HG03469 (cell line): ENCODE data around the gene IL17RC.
A peak's percentile ranks its signal among the peaks of the same experiment; 100 is the strongest.
"Not testable (repeated sequence)": the region's sequence is repeated elsewhere in the genome, so short reads cannot be mapped to it uniquely, and the experiment has no call there.

Source experiments
- ATAC-seq: cut with Tn5 transposase; IDR thresholded peaks from one replicate; pipeline ENCODE4 v1.9.1; 2021; ENCODE audit warnings: mild to moderate bottlenecking, moderate library complexity, moderate number of reproducible peaks; ENCODE audit not compliant: unreplicated experiment

The IL17RC gene

DNA sequence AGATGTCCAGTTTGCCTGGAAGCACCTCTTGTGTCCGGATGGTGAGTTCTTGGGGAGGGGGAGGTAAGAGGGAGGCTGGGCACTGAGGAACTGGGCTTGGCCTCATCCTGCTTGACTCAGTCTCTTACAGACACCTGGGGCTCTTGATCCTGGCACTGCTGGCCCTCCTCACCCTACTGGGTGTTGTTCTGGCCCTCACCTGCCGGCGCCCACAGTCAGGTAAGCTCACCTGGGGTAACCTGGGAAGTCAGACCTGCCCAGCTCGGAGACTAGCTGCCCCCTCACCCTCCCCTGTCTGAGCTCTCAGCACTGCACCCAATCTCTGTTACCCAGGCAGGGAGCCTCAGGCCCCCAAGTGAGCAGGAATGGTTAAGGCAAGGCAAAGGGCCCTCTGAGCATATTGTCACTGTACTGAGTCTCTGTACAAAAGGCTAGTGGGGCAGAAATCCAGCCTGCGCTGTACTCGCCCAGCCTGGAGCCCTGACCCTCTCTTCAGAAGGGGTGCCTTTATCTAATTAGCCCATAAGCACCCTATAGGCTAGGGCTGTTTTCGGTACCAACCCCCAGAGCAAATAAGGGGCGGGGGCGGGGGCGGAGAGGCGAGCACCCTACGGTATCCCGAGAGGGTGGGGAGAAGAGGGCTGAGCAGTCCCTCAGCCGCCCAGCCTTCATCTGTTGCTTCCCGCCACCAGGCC lies 2.2 kb upstream of the IL17RC start:
- no peak for ATAC-seq

DNA sequence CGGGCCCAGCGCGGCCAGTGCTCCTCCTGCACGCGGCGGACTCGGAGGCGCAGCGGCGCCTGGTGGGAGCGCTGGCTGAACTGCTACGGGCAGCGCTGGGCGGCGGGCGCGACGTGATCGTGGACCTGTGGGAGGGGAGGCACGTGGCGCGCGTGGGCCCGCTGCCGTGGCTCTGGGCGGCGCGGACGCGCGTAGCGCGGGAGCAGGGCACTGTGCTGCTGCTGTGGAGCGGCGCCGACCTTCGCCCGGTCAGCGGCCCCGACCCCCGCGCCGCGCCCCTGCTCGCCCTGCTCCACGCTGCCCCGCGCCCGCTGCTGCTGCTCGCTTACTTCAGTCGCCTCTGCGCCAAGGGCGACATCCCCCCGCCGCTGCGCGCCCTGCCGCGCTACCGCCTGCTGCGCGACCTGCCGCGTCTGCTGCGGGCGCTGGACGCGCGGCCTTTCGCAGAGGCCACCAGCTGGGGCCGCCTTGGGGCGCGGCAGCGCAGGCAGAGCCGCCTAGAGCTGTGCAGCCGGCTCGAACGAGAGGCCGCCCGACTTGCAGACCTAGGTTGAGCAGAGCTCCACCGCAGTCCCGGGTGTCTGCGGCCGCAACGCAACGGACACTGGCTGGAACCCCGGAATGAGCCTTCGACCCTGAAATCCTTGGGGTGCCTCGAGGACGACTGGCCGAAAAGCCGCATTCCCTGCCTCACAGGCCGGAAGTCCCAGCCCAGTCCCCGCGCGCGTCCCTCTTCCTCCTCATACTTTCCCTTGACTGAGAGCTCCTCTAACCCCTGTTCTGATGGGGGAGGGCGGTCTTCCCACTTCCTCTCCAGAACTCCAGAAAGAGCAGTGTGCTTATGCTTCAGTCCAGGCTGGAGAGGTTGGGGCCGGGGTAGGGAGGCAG lies 1.4 kb upstream of the IL17RC start:
- no peak for ATAC-seq

DNA sequence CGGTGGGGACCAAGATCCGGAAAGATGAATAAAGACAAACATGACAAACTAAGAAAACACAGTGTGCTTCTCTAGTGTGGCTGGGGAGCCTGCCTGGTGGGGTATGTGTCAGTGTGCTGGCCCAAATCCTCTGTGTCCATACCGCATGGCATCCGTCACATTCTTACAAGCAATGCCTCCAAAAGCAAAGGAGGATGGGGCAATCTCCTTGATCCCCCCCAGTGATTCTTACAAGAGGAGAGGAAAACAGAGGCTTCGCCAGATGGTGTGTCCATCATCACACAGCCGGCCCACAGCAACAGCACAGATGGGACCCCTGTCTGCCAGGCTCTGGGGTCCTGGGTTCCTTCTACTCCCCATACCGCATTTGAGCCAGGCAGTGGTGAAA lies 558 bp upstream of the IL17RC start:
- ATAC-seq: no peak

DNA sequence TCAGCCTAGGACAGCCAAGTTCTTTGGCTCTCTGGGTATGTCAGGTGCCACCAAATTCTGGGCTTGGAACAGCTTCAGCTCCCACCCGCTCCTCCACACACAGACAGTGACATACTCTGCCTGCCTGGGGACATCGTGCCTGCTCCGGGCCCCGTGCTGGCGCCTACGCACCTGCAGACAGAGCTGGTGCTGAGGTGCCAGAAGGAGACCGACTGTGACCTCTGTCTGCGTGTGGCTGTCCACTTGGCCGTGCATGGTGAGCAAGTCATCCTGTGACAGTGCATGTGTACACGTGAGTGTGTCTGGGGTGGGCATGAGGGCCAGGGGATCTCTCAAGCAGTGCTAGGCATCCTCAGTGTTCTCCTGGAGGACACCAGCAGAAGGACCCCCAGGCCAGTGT lies 922 bp downstream of the IL17RC start:
- ATAC-seq: no peak

DNA sequence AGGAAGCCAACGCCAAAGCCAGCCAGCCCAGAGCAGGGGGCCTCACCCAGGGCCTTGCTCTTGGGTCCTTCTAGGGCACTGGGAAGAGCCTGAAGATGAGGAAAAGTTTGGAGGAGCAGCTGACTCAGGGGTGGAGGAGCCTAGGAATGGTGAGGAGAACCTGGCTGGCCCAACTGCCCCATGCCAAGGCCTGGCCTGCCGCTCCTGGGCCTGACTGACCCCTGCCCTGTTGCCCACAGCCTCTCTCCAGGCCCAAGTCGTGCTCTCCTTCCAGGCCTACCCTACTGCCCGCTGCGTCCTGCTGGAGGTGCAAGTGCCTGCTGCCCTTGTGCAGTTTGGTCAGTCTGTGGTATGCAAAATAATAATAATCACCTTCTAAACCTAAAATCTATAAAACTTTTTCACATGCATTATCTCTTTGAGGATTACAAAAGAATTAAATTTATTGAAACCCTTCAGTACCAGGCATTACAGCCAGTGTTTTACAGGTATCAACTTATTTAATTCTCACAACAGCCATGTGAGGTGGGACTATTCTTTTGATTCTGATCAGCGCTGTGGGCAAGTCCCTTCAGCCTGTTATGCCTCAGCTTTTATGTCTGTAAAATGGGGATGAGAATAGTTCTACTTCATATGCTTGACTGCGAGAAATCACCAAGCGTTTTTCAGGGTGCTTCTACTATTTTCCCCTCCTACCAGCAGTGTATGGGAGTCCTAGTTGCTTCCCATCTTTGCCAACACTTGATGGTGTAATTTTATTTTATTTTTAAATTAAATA lies 1.6 kb downstream of the IL17RC start:
- ATAC-seq: no peak

DNA sequence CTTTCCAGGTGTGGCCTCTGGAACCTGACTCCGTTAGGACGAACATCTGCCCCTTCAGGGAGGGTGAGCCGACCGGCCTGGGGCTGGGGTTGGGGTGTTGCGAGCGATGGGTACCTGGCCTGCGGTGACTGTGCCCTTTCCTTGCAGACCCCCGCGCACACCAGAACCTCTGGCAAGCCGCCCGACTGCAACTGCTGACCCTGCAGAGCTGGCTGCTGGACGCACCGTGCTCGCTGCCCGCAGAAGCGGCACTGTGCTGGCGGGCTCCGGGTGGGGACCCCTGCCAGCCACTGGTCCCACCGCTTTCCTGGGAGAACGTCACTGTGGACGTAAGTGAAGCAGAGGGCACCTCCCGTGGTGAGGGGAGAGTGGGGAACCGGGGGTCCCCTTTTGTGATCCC lies 11.3 kb downstream of the IL17RC start:
- ATAC-seq: no peak

DNA sequence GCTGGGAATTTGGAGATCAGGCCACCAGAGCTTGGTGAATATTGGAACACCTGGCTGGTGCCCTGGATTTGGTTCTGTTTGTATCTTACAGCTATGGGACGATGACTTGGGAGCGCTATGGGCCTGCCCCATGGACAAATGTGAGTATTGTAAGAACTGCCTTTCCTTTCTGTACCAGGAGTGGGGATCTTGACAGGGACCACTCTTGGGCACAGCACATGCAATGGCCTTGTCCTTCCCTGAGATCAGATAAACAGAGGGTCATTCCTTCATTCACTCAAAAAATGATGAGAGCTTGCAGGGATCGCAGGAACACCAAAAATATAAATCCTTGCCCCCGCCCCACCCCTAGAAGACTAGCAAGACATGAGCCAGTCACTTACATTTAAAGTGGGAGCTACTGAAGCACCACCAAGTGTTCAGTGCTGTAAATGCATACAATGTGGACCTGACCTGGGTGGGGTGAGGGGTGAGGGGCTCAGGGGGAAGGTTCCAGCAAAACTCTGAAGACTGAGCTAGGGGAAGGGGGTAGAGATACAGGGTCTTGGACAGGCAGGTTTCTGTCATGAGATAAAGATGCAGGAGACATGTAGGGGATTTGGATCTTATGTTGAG lies 14.0 kb downstream of the IL17RC start:
- ATAC-seq: no peak

DNA sequence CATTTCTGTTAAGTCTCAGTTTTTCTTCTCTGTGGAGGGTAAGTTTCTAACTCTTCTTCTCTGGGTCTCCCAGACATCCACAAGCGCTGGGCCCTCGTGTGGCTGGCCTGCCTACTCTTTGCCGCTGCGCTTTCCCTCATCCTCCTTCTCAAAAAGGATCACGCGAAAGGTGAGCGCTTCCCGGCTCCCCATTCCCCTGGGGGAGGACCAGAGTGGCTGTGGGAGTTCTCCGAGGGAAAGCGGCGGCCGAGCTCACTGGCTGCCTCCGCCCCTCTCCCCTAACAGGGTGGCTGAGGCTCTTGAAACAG lies 15.6 kb downstream of the IL17RC start:
- ATAC-seq: no peak

DNA sequence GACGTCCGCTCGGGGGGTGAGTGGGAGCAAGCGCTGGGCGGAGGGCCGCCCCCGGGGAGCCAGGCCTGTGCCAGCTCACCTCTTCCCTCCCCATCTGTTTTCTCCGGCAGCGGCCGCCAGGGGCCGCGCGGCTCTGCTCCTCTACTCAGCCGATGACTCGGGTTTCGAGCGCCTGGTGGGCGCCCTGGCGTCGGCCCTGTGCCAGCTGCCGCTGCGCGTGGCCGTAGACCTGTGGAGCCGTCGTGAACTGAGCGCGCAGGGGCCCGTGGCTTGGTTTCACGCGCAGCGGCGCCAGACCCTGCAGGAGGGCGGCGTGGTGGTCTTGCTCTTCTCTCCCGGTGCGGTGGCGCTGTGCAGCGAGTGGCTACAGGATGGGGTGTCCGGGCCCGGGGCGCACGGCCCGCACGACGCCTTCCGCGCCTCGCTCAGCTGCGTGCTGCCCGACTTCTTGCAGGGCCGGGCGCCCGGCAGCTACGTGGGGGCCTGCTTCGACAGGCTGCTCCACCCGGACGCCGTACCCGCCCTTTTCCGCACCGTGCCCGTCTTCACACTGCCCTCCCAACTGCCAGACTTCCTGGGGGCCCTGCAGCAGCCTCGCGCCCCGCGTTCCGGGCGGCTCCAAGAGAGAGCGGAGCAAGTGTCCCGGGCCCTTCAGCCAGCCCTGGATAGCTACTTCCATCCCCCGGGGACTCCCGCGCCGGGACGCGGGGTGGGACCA lies 16.1 kb downstream of the IL17RC start:
- peak; percentile 55 for ATAC-seq

DNA sequence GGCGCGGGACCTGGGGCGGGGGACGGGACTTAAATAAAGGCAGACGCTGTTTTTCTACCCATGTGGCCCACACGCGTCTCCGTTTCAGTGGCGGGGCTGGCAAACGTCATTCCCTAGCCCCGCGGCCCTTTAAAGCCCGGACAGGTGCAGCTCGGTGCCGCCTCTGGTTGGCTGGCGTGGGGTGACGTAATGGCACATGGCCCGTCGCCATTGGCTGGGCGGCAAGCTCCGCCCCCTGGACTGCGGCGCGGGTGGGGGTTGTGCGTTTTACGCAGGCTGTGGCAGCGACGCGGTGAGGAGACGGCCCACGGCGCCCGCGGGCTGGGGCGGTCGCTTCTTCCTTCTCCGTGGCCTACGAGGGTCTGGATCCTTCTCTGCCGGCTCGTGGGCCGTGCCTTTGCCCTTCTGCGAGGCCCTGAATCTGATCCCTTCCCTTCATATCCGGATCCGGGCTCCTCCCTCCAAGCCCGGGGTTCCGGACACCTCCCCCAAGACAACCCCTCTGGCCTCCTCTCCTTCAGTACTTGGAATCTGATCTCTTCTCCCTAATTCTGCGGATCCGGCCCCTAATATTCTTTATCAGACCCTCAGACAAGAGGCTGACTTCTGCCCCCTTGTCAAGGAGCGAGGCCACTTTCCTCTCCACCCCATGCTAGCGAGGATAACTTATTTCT lies 16.8 kb downstream of the IL17RC start, which contains the start of gene CRELD1:
Gene CRELD1, plus strand, starts transcription at position 274 of the 674 bp plus-strand sequence. CDS start 605 bp downstream, outside the sequence.
- peak; percentile 83 for ATAC-seq

DNA sequence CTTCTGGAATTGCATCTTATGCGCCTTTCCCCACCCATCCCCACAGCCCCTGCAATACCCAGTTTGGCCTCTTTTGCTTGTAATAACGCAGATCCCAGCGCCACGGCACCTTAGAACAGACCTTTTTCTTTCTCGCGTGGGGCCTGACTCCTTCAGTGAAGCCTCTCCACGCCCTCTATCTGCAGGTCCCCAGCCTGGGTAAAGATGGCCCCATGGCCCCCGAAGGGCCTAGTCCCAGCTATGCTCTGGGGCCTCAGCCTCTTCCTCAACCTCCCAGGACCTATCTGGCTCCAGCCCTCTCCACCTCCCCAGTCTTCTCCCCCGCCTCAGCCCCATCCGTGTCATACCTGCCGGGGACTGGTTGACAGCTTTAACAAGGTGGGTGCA lies 17.3 kb downstream of the IL17RC start:
- no peak for ATAC-seq

DNA sequence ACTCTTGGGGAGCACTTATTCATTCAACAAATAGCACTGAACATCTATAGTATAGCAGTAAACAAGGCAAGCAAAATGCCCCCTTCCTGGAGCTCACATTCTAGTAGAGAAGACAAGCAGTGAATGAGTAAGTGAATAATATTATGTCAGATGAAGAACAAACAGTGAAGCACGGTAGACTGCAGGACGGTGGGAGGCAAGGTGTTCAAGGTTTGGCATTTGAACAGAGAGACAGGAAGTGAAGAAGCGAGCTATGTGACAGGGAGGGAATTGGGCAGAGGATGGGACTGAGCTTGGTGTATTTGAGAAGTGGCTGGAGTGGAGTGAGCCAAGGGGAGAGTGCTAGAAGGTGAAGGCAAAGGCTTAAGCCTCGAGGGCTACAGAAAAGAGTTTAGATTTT lies 18.1 kb downstream of the IL17RC start:
- no peak for ATAC-seq

DNA sequence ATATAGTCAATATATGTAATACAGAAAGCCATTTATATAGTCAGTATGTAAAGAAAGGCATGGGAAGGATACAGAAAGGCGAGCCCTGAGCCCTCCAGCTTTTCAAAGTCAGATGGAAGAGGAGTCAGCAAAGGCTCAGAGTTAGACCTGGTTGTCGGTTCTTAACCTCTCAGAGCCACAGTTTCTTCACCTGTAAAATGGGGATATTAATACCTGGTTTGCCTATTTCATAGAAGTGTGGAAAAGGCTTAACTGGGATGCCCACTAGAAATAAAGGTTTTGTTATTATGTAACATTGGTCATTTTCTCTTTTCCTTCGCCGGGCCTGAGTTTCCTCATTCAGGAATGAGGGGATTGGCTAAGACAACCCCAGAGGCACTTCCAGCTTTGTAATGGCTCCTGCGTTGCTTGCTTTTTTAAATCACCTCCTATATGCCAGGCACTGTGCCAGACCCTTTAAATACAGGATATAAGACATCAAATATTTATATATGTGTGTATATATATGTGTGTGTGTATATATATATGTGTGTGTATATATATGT lies 19.1 kb downstream of the IL17RC start:
- no peak for ATAC-seq

DNA sequence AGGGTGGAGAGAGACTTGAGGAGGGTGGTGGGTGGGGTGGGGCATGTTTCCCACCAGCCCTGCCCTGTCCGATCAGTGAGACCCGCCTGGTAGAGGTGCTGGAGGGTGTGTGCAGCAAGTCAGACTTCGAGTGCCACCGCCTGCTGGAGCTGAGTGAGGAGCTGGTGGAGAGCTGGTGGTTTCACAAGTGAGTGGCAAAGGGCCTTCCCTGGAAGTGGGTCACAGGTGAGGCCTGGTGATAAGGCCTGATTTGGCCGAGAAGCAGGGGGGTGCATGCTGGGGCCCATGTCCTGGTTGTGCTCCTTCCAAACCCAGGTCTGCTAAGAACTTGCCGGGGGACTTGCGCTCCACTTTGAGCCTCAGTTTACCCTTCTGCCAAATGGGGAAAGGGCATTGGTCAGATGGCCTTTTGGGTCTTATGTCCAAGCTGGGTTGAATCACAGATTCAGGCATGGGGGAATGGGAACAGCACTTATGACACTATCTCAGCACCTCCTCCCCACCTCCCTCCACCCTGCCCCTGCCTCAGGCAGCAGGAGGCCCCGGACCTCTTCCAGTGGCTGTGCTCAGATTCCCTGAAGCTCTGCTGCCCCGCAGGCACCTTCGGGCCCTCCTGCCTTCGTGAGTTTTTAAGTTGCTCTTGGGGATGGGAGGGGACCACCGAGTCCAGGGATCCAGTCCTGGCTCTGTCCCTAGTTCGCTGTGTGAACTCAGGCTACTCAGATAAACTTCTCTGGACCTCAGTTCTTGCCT lies 20.8 kb downstream of the IL17RC start:
- ATAC-seq: no peak

DNA sequence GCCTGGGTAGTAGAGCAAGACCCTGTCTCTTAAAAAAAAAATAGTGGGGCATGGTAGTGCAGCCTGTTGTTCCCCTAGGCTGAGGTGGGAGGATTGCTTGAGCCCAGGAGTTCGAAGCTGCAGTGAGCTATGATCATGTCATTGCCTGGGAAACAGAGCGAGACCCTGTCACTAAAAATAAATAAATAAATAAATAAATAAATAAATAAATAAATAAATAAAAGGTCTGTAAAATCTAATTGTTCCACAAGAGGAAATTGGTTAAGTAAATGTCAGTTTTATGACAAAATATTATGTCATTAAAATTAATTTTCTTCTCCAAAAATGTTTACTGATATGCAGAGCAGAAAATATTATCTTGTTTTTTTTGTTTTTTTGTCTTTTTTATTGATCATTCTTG lies 22.1 kb downstream of the IL17RC start:
- ATAC-seq: no peak

DNA sequence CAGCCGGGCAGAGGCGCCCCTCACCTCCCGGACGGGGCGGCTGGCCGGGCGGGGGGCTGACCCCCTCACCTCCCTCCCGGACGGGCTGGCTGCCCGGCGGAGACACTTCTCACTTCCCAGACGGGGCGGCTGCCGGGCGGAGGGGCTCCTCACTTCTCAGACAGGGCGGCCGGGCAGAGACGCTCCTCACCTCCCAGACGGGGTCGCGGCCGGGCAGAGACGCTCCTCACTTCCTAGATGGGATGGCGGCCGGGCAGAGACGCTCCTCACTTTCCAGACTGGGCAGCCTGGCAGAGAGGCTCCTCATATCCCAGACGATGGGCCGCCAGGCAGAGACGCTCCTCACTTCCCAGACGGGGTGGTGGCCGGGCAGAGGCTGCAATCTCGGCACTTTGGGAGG lies 23.0 kb downstream of the IL17RC start:
- not testable (repeated sequence) for ATAC-seq

DNA sequence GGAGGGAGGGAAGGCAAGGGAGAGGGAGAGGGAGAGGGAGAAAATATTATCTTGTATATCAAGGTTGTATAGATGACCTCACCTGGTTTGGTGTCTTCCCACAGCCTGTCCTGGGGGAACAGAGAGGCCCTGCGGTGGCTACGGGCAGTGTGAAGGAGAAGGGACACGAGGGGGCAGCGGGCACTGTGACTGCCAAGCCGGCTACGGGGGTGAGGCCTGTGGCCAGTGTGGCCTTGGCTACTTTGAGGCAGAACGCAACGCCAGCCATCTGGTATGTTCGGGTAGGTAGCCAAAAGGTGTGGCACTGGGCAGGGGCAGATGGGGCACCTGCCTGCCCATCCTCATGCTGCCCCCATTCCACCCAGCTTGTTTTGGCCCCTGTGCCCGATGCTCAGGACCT lies 23.8 kb downstream of the IL17RC start:
- ATAC-seq: no peak

DNA sequence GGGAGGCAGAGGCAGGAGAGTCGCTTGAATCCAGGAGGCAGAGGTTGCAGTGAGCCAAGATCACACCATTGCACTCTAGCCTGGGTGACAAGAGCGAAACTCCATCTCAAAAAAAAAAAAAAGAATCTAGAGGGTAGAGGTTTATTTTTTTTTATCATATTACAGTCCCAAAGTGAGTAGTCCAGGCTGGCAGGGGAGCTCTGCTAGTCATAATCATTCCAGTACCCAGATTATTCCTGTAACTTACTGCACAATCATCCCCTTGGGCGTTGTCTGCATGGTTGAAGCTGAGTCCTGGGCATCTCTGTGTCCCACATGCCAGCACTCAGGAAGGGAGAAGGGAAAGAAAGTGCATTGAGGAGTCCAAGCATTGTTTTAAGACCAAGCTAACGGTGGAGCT lies 25.3 kb downstream of the IL17RC start:
- ATAC-seq: no peak
